Amniotic stem cell (primary cell): Measurements from ENCODE around the gene MALRD1.

Experiments used
- DNase-seq: peaks from one replicate; lab custom pipeline; 2025; lab: John Stamatoyannopoulos, UW

The MALRD1 gene

GRCh38 chr10:19576576-19576975 lies 528.0 kb downstream of the MALRD1 start:
- no peak for DNase-seq

GRCh38 chr10:19577381-19577780 lies 528.8 kb downstream of the MALRD1 start:
- no peak for DNase-seq

- DNase-seq = no peak
These were observed 529.2 kb downstream of the MALRD1 start for GRCh38 chr10:19577807-19578206.

- no peak for DNase-seq
These were observed 530.0 kb downstream of the MALRD1 start for GRCh38 chr10:19578571-19578970.

GRCh38 chr10:19579761-19580545 lies 531.4 kb downstream of the MALRD1 start:
- no peak for DNase-seq

- DNase-seq = no peak
These were observed 532.1 kb downstream of the MALRD1 start for GRCh38 chr10:19580691-19581090.

GRCh38 chr10:19588608-19589007 lies 540.0 kb downstream of the MALRD1 start:
- DNase-seq = no peak

GRCh38 chr10:19592276-19592675 lies 543.7 kb downstream of the MALRD1 start:
- DNase-seq = no peak

- DNase-seq = no peak
These were observed 546.7 kb downstream of the MALRD1 start for GRCh38 chr10:19595212-19595845.

GRCh38 chr10:19605806-19606205 lies 557.2 kb downstream of the MALRD1 start:
- no peak for DNase-seq

GRCh38 chr10:19606968-19607367 lies 558.4 kb downstream of the MALRD1 start:
- DNase-seq = no peak

GRCh38 chr10:19611775-19612174 lies 563.2 kb downstream of the MALRD1 start:
- DNase-seq = no peak

- no peak for DNase-seq
These were observed 568.4 kb downstream of the MALRD1 start for GRCh38 chr10:19616966-19617365.

- no peak for DNase-seq
These were observed 572.2 kb downstream of the MALRD1 start for GRCh38 chr10:19620811-19621210.

GRCh38 chr10:19623321-19623720 lies 574.7 kb downstream of the MALRD1 start:
- DNase-seq = no peak

- no peak for DNase-seq
These were observed 577.6 kb downstream of the MALRD1 start for GRCh38 chr10:19626156-19626555.

GRCh38 chr10:19628767-19629560 lies 580.4 kb downstream of the MALRD1 start:
- no peak for DNase-seq

GRCh38 chr10:19629567-19629966 lies 581.0 kb downstream of the MALRD1 start:
- no peak for DNase-seq

- DNase-seq = no peak
These were observed 585.6 kb downstream of the MALRD1 start for GRCh38 chr10:19634163-19634562.

- no peak for DNase-seq
These were observed 589.7 kb downstream of the MALRD1 start for GRCh38 chr10:19638182-19638895.

GRCh38 chr10:19638896-19639233 lies 590.3 kb downstream of the MALRD1 start:
- no peak for DNase-seq

- no peak for DNase-seq
These were observed 592.1 kb downstream of the MALRD1 start for GRCh38 chr10:19640566-19641263.
